Left lung (tissue), 10 donors: ENCODE measurements around the gene ASIC2. TPM values are rescaled to one million over a fixed set of nuclear protein-coding genes. Genes with fewer than 3 reads are reported as not detected.

Experiments
- ATAC-seq: fragments of 200-7000 bp; cut with Tn5 transposase; one replicate; pipeline ENCODE4 v1.9.1; 2020; ENCODE audit warnings: moderate library complexity
- DNase-seq, 4 donors: peaks; one replicate each; pipeline ENCODE4 v3.0.0-alpha.2; 2013 to 2020
- H3K27ac ChIP-seq, 2 donors: fragments of 200-600 bp; sonication (generic) in 1 of 2; one replicate each; pipeline versions ENCODE4 v1.5.0 to v1.8.0; 2020 to 2021
- H3K27me3 ChIP-seq, 2 donors: fragments of 200-600 bp; sonication (generic) in 1 of 2; one replicate each; pipeline versions ENCODE4 v1.5.0 to v1.8.0; 2020 to 2021
- H3K36me3 ChIP-seq, 2 donors: fragments of 200-600 bp; sonication (generic) in 1 of 2; one replicate each; pipeline versions ENCODE4 v1.5.0 to v1.8.0; 2020 to 2021
- H3K4me1 ChIP-seq, 2 donors: fragments of 200-600 bp; one replicate each; pipeline ENCODE4 v1.8.0; 2021
- H3K4me3 ChIP-seq, 2 donors: fragments of 200-600 bp; sonication (generic) in 1 of 2; one replicate each; pipeline versions ENCODE4 v1.5.0 to v1.8.0; 2020 to 2021; ENCODE audit warnings: mild to moderate bottlenecking in 1 of 2
- H3K9me3 ChIP-seq, 2 donors: fragments of 200-600 bp; sonication (generic) in 1 of 2; one replicate each; pipeline versions ENCODE4 v1.5.0 to v1.8.0; 2020 to 2021
- CTCF ChIP-seq, 2 donors: fragments of 200-600 bp; sonication (generic) in 1 of 2; IDR thresholded peaks; one replicate each; pipeline versions ENCODE4 v1.5.0 to v1.8.0; 2021; ENCODE audit warnings: antibody characterized with exemption in 2 of 2
- intact Hi-C, 2 donors: fragments of 100-400 bp; cut with DNase I; formaldehyde crosslinking; loops; one replicate each; pipeline versions ENCODE4 v1.11.2 to v1.14.2; 2022
- polyA plus RNA-seq, 6 donors: library from polyadenylated mRNA; unstranded; fragments of 120-200 nt; gene quantifications; one replicate each; pipeline ENCODE4 v1.2.1, GENCODE V29; 2013; ENCODE audit not compliant: insufficient read length in 6 of 6
- total RNA-seq, 2 donors: library from RNA; stranded (reverse); fragmentation: NEBNext Ultra II Directional; extraction: Animal tissue kit (Norgen Biotek cat#: 25700); gene quantifications; one replicate each; pipeline ENCODE4 v1.2.1, GENCODE V29; 2021
- donor health status: DM: no; HTN: yes; CAD: no.
- donor health status: DM: no; HTN: no; CAD: no.

Gene ASIC2
- total and polyA plus RNA-seq, 8 donors = 0.08 to 0.59 (median 0.46) TPM

DNA sequence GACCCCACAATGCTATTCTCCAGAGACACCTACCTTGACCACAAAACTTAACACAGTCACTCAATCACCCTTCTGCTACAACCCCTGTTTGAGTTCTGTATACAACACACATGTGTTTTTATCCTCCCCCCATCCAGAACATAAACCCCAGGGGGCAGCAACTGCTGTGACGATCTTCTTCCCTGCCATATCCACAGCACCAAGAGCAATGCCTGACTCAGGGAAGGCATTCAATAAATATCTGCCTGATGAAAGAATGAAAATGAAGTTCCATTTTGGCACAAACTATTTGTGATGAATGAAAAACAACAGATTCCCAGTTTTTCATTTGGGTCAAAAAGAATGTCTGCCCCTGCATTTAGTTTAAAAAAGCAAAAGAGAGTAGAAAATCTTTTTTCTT lies 27.0 kb downstream of the ASIC2 start:
- Histone ChIP-seq H3K27ac (no peak overlapping the region), H3K4me1 (no peaks in the 10 kb centered on the region), H3K36me3 (no peaks in the 10 kb centered on the region), H3K4me3 (no peak overlapping the region), H3K9me3 (no peaks in the 10 kb centered on the region), H3K27me3 (peaks cover 0 to 7% of the 10 kb centered on the region in 2 donors)
- ATAC-seq (no peak), DNase-seq (no peak)
- no peak for TF ChIP-seq CTCF (IDR thresholded peaks at IDR 0.05)
- intact Hi-C loops = no loop called here

- H3K36me3 ChIP-seq = no peaks in the 10 kb centered on the region
- H3K4me3 ChIP-seq = no peak overlapping the region
- intact Hi-C loops = no loop called here
- H3K9me3 ChIP-seq = no peaks in the 10 kb centered on the region
- no peaks in the 10 kb centered on the region for H3K4me1 ChIP-seq
- DNase-seq (no peak), ATAC-seq (no peak)
- peaks cover 0 to 18% of the 10 kb centered on the region in 2 donors for H3K27me3 ChIP-seq
- TF ChIP-seq CTCF (IDR thresholded peaks at IDR 0.05) = no peak
- H3K27ac ChIP-seq = no peak overlapping the region
These were observed 29.7 kb downstream of the ASIC2 start for GRCh38 chr17:33263396-33263795.

GRCh38 chr17:33262266-33263123 lies 30.6 kb downstream of the ASIC2 start:
- Histone ChIP-seq H3K4me1 (no peaks in the 10 kb centered on the region), H3K27ac (no peak overlapping the region), H3K4me3 (no peak overlapping the region), H3K9me3 (no peaks in the 10 kb centered on the region), H3K27me3 (peaks cover 0 to 18% of the 10 kb centered on the region in 2 donors), H3K36me3 (no peaks in the 10 kb centered on the region)
- ATAC-seq (no peak), DNase-seq (peak in 1 of 4 donors; percentile 14)
- intact Hi-C loops = no loop called here
- no peak for TF ChIP-seq CTCF (IDR thresholded peaks at IDR 0.05)

DNA sequence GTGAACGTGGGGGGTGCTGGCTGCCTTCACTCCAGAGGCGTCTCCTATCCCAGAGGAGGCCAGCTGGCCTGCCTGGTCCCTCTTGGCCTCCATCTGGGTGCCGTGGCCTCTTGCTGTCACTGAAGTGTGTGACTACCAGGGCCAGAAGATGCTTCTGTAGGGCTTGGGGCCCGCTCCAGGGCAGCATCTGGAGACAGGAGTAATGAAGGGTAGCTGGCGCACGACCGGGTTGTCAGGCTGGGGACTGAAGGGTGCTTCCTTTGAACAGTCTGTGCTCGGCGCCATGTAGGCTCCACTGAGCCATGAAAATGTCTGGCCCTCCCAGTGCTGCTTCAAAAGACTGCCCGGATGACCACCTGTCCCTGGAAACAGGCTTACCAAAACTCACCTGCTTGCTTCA lies 31.3 kb downstream of the ASIC2 start:
- TF ChIP-seq CTCF (IDR thresholded peaks at IDR 0.05) = no peak
- Histone ChIP-seq H3K4me1 (no peaks in the 10 kb centered on the region), H3K36me3 (no peaks in the 10 kb centered on the region), H3K9me3 (no peaks in the 10 kb centered on the region), H3K27ac (no peak overlapping the region), H3K27me3 (peaks cover 0 to 18% of the 10 kb centered on the region in 2 donors), H3K4me3 (no peak overlapping the region)
- DNase-seq (no peak), ATAC-seq (no peak)
- intact Hi-C loops = no loop called here

- intact Hi-C loops = no loop called here
- H3K4me1 ChIP-seq = no peaks in the 10 kb centered on the region
- H3K36me3 ChIP-seq = no peaks in the 10 kb centered on the region
- peaks cover 0 to 18% of the 10 kb centered on the region in 2 donors for H3K27me3 ChIP-seq
- H3K4me3 ChIP-seq = no peak overlapping the region
- no peak for TF ChIP-seq CTCF (IDR thresholded peaks at IDR 0.05)
- H3K27ac ChIP-seq = no peak overlapping the region
- ATAC-seq = no peak
- DNase-seq = no peak
- H3K9me3 ChIP-seq = no peaks in the 10 kb centered on the region
These were observed 32.5 kb downstream of the ASIC2 start for GRCh38 chr17:33260638-33261037.
